Thyroid gland (tissue), 4 donors: ENCODE measurements around the gene POLR2A. TPM values are rescaled to one million over a fixed set of nuclear protein-coding genes. Genes with fewer than 3 reads are reported as not detected.
A peak's percentile ranks its signal among the peaks of the same experiment; 100 is the strongest.

ENCODE experiments used
- DNase-seq, 2 donors: peaks; one replicate each; pipeline ENCODE4 v3.0.0-alpha.2; 2019
- H3K27ac ChIP-seq, 3 donors: fragments of 200-600 bp; sonication (generic); 1 replicate in 2 of 3; 2 replicates in 1 of 3; pipeline ENCODE4 v1.5.1; 2016 to 2019; ENCODE audit warnings: mild to moderate bottlenecking in 1 of 3, moderate library complexity in 1 of 3
- H3K27me3 ChIP-seq: fragments of 200-600 bp; sonication (generic); one replicate; pipeline ENCODE4 v1.5.1; 2019
- H3K36me3 ChIP-seq, 2 donors: fragments of 200-600 bp; sonication (generic); one replicate each; pipeline ENCODE4 v1.5.1; 2016 to 2019
- H3K4me1 ChIP-seq, 2 donors: fragments of 200-600 bp; sonication (generic); one replicate each; pipeline ENCODE4 v1.5.1; 2017 to 2019
- H3K4me3 ChIP-seq, 3 donors: fragments of 200-600 bp; sonication (generic); replicated peaks in 1 of 3; 1 replicate in 2 of 3; 2 replicates in 1 of 3; pipeline ENCODE4 v1.5.1; 2016; ENCODE audit warnings: mild to moderate bottlenecking in 1 of 3
- H3K9me3 ChIP-seq: fragments of 200-600 bp; sonication (generic); one replicate; pipeline ENCODE4 v1.5.1; 2017
- POLR2A ChIP-seq, 2 donors: fragments of 450-650 bp; IDR thresholded peaks; one replicate each; pipeline ENCODE4 v1.6.1; 2017; ENCODE audit warnings: antibody characterized with exemption in 2 of 2, mild to moderate bottlenecking in 2 of 2, moderate library complexity in 1 of 2
- WGBS, 2 donors: methylation state at CpG; one replicate each; pipeline ENCODE4 v1.1.5; 2017; 5-methylcytosine and 5-hydroxymethylcytosine counted together
- intact Hi-C: fragments of 100-400 bp; cut with DNase I; formaldehyde crosslinking; loops from one replicate; pipeline ENCODE4 v1.15.1; 2023
- total RNA-seq, 4 donors: library from RNA; depleted of rRNA; stranded (reverse); fragments of >200 nt; gene quantifications; one replicate each; pipeline ENCODE4 v1.2.3, GENCODE V29; 2016
- TF ChIP-seq, protein P1 (sequence below), 6 experiments: fragments of 200-600 bp in 3 of 6; fragments of 450-650 bp in 3 of 6; sonication (generic) in 3 of 6; IDR thresholded peaks; one replicate each; pipeline ENCODE4 v1.5.1; 2016 to 2019; ENCODE audit warnings: antibody characterized with exemption in 6 of 6, mild to moderate bottlenecking in 2 of 6, inconsistent platforms in 1 of 6, moderate library complexity in 1 of 6

POLR2A gene
- total RNA-seq, 4 donors from 2014 or later: 47.6 to 125 (median 82.2) TPM

DNA sequence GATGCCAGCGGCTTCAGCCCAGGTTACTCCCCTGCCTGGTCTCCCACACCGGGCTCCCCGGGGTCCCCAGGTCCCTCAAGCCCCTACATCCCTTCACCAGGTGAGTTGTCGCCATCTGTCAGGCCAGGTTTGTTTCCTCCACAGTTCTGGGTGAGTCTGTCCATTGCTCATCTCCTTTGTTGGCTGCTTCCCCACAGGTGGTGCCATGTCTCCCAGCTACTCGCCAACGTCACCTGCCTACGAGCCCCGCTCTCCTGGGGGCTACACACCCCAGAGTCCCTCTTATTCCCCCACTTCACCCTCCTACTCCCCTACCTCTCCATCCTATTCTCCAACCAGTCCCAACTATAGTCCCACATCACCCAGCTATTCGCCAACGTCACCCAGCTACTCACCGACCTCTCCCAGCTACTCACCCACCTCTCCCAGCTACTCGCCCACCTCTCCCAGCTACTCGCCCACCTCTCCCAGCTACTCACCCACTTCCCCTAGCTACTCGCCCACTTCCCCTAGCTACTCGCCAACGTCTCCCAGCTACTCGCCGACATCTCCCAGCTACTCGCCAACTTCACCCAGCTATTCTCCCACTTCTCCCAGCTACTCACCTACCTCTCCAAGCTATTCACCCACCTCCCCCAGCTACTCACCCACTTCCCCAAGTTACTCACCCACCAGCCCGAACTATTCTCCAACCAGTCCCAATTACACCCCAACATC, 28.8 kb downstream of the POLR2A start:
- Histone ChIP-seq H3K36me3 (peaks cover 63% of the 10 kb centered on the region in 2 donors), H3K4me1 (no peaks in the 10 kb centered on the region), H3K4me3 (no peak overlapping the region), H3K27me3 (no peaks in the 10 kb centered on the region), H3K9me3 (no peaks in the 10 kb centered on the region), H3K27ac (no peak overlapping the region)
- 91 to 94% methylated on average over 20 of the region's 20 CpGs for WGBS, 2 donors
- no peak for TF ChIP-seq POLR2A (IDR thresholded peaks at IDR 0.05)
- TF ChIP-seq, protein P1, sequence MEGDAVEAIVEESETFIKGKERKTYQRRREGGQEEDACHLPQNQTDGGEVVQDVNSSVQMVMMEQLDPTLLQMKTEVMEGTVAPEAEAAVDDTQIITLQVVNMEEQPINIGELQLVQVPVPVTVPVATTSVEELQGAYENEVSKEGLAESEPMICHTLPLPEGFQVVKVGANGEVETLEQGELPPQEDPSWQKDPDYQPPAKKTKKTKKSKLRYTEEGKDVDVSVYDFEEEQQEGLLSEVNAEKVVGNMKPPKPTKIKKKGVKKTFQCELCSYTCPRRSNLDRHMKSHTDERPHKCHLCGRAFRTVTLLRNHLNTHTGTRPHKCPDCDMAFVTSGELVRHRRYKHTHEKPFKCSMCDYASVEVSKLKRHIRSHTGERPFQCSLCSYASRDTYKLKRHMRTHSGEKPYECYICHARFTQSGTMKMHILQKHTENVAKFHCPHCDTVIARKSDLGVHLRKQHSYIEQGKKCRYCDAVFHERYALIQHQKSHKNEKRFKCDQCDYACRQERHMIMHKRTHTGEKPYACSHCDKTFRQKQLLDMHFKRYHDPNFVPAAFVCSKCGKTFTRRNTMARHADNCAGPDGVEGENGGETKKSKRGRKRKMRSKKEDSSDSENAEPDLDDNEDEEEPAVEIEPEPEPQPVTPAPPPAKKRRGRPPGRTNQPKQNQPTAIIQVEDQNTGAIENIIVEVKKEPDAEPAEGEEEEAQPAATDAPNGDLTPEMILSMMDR (IDR thresholded peaks at IDR 0.05): no peak
- intact Hi-C loops: no loop called here
- no peak for DNase-seq

- H3K27ac ChIP-seq: no peak overlapping the region
- H3K4me3 ChIP-seq: no peak overlapping the region
- no peaks in the 10 kb centered on the region for H3K9me3 ChIP-seq
- TF ChIP-seq POLR2A (IDR thresholded peaks at IDR 0.05): no peak
- TF ChIP-seq, protein P1 (IDR thresholded peaks at IDR 0.05): no peak
- no peak for DNase-seq
- intact Hi-C loops: loop anchor here (2.0 kb wide), 1 partner anchor 47 kb away; the partner anchor contains the start of gene SENP3
- H3K4me1 ChIP-seq: no peaks in the 10 kb centered on the region
- H3K27me3 ChIP-seq: no peaks in the 10 kb centered on the region
- peaks cover 53 to 54% of the 10 kb centered on the region in 2 donors for H3K36me3 ChIP-seq
- WGBS, 2 donors: 84 to 89% methylated on average over 17 of the region's 17 CpGs
These were observed 29.8 kb downstream of the POLR2A start for GRCh38 chr17:7513850-7514419.

- intact Hi-C loops: loop anchor here (2.0 kb wide), 1 partner anchor 45 kb away; the partner anchor contains the start of gene SENP3
These were observed 31.9 kb downstream of the POLR2A start for GRCh38 chr17:7515911-7516610.

GRCh38 chr17:7523033-7523432, 38.9 kb downstream of the POLR2A start:
- no peak overlapping the region for H3K27ac ChIP-seq
- H3K9me3 ChIP-seq: no peaks in the 10 kb centered on the region
- no peaks in the 10 kb centered on the region for H3K36me3 ChIP-seq
- no peaks in the 10 kb centered on the region for H3K4me1 ChIP-seq
- intact Hi-C loops: no loop called here
- no peaks in the 10 kb centered on the region for H3K27me3 ChIP-seq
- no peak for TF ChIP-seq POLR2A (IDR thresholded peaks at IDR 0.05)
- TF ChIP-seq, protein P1 (IDR thresholded peaks at IDR 0.05): peak in 4 of 6 experiments; percentile 4 to 42 (median 30)
- WGBS, 2 donors: 38 to 47% methylated on average over 10 of the region's 10 CpGs
- DNase-seq: peak in 1 of 2 donors; percentile 14
- H3K4me3 ChIP-seq: no peak overlapping the region

More at GRCh38 chr17:7515911-7516610, 31.9 kb downstream of the POLR2A start:
- Histone ChIP-seq H3K4me1 (no peaks in the 10 kb centered on the region), H3K4me3 (no peak overlapping the region), H3K27ac (no peak overlapping the region), H3K36me3 (peaks cover 33 to 34% of the 10 kb centered on the region in 2 donors), H3K27me3 (no peaks in the 10 kb centered on the region), H3K9me3 (no peaks in the 10 kb centered on the region)
- TF ChIP-seq, protein P1 (IDR thresholded peaks at IDR 0.05): no peak
- no peak for TF ChIP-seq POLR2A (IDR thresholded peaks at IDR 0.05)
- no peak for DNase-seq
- 92% methylated on average over 13 of the region's 13 CpGs for WGBS, 2 donors
